HG02884 (cell line): ENCODE measurements around the gene PCDHB7.
"Not testable (repeated sequence)": the region's sequence is repeated elsewhere in the genome, so short reads cannot be mapped to it uniquely, and the experiment has no call there.

Experiments used
- ATAC-seq: cut with Tn5 transposase; IDR thresholded peaks from one replicate; pipeline ENCODE4 v1.9.1; 2021; ENCODE audit warnings: mild to moderate bottlenecking, moderate library complexity; ENCODE audit not compliant: unreplicated experiment

The PCDHB7 gene

DNA sequence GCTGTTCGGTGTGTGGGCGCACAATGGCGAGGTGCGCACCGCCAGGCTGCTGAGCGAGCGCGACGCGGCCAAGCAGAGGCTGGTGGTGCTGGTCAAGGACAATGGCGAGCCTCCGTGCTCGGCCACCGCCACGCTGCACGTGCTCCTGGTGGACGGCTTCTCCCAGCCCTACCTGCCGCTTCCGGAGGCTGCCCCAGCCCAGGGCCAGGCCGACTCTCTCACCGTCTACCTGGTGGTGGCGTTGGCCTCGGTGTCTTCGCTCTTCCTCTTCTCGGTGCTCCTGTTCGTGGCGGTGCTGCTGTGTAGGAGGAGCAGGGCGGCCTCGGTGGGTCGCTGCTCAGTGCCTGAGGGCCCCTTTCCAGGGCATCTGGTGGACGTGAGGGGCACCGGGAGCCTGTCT is 7.4 kb downstream of the PCDHB7 start:
- not testable (repeated sequence) for ATAC-seq

GRCh38 chr5:141180313-141180712 is 7.9 kb downstream of the PCDHB7 start:
- ATAC-seq, result no peak

- no peak for ATAC-seq
Measured at GRCh38 chr5:141182248-141182647, 9.8 kb downstream of the PCDHB7 start, which contains the start of gene PCDHB16. Gene PCDHB16, plus strand, starts transcription at chr5:141182387. Its CDS starts 173 bp downstream, at chr5:141182560.

DNA sequence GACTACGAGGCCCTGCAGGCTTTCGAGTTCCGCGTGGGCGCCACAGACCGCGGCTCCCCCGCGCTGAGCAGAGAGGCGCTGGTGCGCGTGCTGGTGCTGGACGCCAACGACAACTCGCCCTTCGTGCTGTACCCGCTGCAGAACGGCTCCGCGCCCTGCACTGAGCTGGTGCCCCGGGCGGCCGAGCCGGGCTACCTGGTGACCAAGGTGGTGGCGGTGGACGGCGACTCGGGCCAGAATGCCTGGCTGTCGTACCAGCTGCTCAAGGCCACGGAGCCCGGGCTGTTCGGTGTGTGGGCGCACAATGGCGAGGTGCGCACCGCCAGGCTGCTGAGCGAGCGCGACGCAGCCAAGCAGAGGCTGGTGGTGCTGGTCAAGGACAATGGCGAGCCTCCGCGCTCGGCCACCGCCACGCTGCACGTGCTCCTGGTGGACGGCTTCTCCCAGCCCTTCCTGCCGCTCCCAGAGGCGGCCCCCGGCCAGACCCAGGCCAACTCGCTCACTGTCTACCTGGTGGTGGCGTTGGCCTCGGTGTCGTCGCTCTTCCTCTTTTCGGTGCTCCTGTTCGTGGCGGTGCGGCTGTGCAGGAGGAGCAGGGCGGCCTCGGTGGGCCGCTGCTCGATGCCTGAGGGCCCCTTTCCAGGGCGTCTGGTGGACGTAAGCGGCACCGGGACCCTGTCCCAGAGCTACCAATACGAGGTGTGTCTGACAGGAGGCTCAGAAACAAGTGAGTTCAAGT is 11.8 kb downstream of the PCDHB7 start:
- ATAC-seq, result not testable (repeated sequence)

DNA sequence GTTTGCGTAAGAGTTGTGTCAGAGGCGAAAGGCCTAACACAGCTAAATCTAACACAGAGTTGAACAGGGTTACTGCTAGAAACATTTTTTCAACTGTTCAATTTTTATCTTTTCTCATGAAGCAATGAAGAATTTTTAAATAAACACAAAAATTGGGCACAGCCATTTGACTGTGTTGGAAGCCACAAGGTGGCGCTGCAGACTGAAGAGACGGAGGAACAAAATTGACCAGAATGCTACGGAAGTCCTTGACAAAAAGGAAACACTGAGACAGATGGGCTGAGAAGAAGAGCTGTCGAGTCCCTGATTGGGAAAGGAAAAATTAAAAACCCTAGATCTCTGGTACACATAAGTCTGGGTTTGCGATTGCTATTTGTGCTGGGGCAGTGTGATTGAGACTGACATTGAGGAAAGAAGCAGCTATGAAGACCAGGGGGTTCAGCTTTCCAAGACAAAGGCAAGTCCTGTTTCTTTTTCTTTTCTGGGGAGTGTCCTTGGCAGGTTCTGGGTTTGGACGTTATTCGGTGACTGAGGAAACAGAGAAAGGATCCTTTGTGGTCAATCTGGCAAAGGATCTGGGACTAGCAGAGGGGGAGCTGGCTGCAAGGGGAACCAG is 14.6 kb downstream of the PCDHB7 start, which contains the start of gene PCDHB9:
TSS of gene PCDHB9 (plus strand) at position 265 of the 616 bp plus-strand sequence. CDS start at position 423, 158 bp downstream.
- ATAC-seq, result no peak

DNA sequence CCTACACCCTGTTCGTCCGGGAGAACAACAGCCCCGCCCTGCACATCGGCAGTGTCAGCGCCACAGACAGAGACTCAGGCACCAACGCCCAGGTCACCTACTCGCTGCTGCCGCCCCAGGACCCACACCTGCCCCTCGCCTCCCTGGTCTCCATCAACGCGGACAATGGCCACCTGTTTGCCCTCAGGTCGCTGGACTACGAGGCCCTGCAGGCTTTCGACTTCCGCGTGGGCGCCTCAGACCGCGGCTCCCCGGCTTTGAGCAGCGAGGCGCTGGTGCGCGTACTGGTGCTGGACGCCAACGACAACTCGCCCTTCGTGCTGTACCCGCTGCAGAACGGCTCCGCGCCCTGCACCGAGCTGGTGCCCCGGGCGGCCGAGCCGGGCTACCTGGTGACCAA is 16.2 kb downstream of the PCDHB7 start:
- ATAC-seq, result not testable (repeated sequence)

DNA sequence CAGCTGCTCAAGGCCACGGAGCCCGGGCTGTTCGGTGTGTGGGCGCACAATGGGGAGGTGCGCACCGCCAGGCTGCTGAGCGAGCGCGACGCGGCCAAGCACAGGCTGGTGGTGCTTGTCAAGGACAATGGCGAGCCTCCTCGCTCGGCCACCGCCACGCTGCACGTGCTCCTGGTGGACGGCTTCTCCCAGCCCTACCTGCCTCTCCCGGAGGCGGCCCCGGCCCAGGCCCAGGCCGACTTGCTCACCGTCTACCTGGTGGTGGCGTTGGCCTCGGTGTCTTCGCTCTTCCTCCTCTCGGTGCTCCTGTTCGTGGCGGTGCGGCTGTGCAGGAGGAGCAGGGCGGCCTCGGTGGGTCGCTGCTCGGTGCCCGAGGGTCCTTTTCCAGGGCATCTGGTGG is 16.7 kb downstream of the PCDHB7 start:
- ATAC-seq, result not testable (repeated sequence)

DNA sequence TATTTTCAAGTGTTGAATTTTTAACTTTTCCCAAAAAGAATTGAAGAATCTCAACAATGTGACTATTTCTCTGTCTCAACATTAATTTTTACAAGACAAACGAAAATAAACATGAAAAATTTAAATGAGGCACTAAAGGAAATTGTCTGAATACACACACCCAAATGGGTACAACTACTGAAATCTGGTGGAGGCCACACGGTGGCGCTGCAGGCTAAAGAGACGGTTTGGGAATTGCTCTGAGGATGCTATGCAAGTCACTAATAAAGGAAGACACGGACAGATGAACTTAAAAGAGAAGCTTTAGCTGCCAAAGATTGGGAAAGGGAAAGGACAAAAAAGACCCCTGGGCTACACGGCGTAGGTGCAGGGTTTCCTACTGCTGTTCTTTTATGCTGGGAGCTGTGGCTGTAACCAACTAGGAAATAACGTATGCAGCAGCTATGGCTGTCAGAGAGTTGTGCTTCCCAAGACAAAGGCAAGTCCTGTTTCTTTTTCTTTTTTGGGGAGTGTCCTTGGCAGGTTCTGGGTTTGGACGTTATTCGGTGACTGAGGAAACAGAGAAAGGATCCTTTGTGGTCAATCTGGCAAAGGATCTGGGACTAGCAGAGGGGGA is 19.8 kb downstream of the PCDHB7 start, which contains the start of gene PCDHB10:
TSS of gene PCDHB10 (plus strand) at position 244 of the 616 bp plus-strand sequence. CDS start at position 444, 200 bp downstream.
- no peak for ATAC-seq

DNA sequence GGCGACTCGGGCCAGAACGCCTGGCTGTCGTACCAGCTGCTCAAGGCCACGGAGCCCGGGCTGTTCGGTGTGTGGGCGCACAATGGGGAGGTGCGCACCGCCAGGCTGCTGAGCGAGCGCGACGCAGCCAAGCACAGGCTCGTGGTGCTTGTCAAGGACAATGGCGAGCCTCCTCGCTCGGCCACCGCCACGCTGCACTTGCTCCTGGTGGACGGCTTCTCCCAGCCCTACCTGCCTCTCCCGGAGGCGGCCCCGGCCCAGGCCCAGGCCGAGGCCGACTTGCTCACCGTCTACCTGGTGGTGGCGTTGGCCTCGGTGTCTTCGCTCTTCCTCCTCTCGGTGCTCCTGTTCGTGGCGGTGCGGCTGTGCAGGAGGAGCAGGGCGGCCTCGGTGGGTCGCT is 21.9 kb downstream of the PCDHB7 start:
- ATAC-seq, result not testable (repeated sequence)

GRCh38 chr5:141196363-141196762 is 23.9 kb downstream of the PCDHB7 start:
- no peak for ATAC-seq

- no peak for ATAC-seq
Measured at GRCh38 chr5:141199359-141200235, 27.2 kb downstream of the PCDHB7 start, which contains the start of gene PCDHB11. Gene PCDHB11, plus strand, starts transcription at chr5:141199627. Its CDS starts 148 bp downstream, at chr5:141199775.

DNA sequence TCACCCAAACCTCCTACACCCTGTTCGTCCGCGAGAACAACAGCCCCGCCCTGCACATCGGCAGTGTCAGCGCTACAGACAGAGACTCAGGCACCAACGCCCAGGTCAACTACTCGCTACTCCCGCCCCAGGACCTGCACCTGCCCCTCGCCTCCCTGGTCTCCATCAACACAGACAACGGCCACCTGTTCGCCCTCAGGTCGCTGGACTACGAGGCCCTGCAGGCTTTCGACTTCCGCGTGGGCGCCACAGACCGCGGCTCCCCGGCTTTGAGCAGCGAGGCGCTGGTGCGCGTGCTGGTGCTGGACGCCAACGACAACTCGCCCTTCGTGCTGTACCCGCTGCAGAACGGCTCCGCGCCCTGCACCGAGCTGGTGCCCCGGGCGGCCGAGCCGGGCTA is 28.7 kb downstream of the PCDHB7 start:
- not testable (repeated sequence) for ATAC-seq

DNA sequence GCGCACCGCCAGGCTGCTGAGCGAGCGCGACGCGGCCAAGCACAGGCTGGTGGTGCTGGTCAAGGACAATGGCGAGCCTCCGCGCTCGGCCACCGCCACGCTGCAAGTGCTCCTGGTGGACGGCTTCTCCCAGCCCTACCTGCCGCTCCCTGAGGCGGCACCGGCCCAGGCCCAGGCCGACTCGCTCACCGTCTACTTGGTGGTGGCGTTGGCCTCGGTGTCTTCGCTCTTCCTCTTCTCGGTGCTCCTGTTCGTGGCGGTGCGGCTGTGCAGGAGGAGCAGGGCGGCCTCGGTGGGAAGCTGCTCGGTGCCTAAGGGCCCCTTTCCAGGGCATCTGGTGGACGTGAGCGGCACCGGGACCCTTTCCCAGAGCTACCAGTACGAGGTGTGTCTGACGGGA is 29.2 kb downstream of the PCDHB7 start:
- ATAC-seq, result not testable (repeated sequence)

DNA sequence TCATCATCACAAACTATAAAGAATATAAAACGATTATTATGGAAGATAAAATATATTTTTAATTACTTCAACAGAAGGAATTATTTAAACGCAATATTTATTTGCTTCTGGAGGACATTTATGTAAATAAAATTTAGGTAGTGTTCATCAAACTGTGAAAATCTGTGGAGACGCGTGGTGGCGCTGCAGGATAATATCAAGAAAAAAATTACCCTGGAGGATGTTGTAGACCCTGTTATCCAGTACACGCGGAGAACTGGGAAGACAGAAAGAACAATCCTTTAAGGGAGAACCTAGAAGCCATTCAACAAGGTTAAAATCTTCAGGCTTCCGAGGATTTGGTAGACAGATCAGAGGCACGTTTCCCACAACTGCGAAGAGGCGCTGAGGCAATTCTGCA is 36.0 kb downstream of the PCDHB7 start, which contains the start of gene PCDHB12:
TSS of gene PCDHB12 (plus strand) at position 242 of the 400 bp plus-strand sequence. CDS start 189 bp downstream, outside the sequence.
- ATAC-seq, result no peak

- not testable (repeated sequence) for ATAC-seq
Measured at GRCh38 chr5:141210281-141210680, 37.8 kb downstream of the PCDHB7 start.

- not testable (repeated sequence) for ATAC-seq
Measured at GRCh38 chr5:141210849-141211248, 38.4 kb downstream of the PCDHB7 start.

DNA sequence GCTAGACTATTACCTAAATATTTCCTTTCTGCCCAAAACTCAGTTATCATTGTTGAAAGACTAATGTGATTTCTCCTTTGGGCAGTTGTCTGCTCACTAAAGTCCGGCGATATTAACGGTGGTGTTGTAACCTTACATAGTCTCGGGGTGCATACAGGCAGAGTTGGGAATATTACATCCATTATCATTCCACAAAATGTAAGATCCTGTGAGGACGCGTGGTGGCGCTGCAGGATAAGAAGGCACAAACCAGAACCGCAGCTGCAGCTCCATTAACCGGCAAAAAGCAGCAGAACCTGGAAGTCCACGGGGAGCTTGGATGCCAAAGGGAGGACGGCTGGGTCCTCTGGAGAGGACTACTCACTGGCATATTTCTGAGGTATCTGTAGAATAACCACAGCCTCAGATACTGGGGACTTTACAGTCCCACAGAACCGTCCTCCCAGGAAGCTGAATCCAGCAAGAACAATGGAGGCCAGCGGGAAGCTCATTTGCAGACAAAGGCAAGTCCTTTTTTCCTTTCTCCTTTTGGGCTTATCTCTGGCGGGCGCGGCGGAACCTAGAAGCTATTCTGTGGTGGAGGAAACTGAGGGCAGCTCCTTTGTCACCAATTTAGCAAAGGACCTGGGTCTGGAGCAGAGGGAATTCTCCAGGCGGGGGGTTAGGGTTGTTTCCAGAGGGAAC is 41.4 kb downstream of the PCDHB7 start, which contains the start of gene PCDHB13:
TSS of gene PCDHB13 (plus strand) at position 264 of the 684 bp plus-strand sequence. CDS start at position 469, 205 bp downstream.
- ATAC-seq, result not testable (repeated sequence)

- not testable (repeated sequence) for ATAC-seq
Measured at GRCh38 chr5:141214583-141214982, 42.1 kb downstream of the PCDHB7 start.

DNA sequence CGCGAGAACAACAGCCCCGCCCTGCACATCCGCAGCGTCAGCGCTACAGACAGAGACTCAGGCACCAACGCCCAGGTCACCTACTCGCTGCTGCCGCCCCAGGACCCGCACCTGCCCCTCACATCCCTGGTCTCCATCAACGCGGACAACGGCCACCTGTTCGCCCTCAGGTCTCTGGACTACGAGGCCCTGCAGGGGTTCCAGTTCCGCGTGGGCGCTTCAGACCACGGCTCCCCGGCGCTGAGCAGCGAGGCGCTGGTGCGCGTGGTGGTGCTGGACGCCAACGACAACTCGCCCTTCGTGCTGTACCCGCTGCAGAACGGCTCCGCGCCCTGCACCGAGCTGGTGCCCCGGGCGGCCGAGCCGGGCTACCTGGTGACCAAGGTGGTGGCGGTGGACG is 43.1 kb downstream of the PCDHB7 start:
- not testable (repeated sequence) for ATAC-seq
